Measurements from ENCODE around the gene CGB2. TPM values are rescaled to one million over a fixed set of nuclear protein-coding genes. Genes with fewer than 3 reads are reported as not detected.
"Not testable (repeated sequence)": the region's sequence is repeated elsewhere in the genome, so short reads cannot be mapped to it uniquely, and the experiment has no call there.

The CGB2 gene
- 2.2 TPM in 1 of 2 replicates, not detected in the other for total RNA-seq (2014; rRNA removed; shearing (Covaris generic))

DNA sequence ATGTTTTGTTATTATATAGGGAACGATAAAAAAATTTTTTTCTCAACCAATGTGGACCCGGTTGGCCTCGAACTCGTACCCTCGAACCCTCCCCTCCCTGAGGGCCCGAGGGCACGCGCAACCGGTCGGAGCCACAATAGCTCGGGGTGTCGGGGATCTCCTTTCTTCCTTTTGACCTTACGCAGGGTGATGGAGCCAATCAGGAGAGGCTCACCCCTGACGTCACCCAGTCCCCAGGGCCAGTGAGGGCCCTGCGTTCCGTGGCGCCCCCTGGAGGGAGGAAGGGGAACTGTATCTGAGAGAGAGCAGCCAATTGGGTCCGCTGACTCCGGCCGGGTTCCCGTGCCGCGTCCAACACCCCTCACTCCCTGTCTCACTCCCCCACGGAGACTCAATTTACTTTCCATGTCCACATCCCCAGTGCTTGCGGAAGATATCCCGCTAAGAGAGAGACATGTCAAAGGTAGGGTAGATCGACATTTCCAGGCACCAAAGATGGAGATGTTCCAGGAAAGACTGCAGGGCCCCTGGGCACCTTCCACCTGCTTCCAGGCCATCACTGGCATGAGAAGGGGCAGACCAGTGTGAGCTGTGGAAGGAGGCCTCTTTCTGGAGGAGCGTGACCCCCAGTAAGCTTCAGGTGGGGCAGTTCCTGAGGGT is at the start of gene CGB2:
Gene CGB2 (plus strand): TSS at position 249 of the 660 bp plus-strand sequence. CDS start 206 bp downstream, at position 455.
- DNase-seq (ENCODE audit: low read depth): not testable (repeated sequence)

GRCh38 chr19:48982280-48982679 is 49.4 kb upstream of the CGB2 start:
- no peak for DNase-seq (ENCODE audit: low read depth)

DNA sequence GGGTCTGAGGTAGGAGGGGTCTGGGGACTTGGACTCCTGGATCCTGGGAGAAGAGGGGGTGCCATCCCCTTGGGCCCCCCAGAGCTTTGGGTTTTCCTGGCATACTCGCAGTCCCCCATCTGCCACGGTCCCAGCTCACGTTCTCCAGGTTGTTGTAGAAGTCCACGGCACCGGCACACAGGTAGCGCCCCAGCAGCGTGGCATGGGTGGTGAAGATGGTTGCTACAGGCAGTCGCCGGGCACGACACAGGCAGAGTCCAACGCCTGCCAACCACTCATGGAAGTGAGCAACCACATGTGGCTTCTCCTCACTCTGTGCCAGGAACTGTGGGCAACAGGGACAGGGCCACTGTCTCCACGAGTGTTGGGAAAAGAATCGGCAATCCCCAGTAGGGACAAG is 46.0 kb upstream of the CGB2 start:
- no peak for DNase-seq (ENCODE audit: low read depth)

DNA sequence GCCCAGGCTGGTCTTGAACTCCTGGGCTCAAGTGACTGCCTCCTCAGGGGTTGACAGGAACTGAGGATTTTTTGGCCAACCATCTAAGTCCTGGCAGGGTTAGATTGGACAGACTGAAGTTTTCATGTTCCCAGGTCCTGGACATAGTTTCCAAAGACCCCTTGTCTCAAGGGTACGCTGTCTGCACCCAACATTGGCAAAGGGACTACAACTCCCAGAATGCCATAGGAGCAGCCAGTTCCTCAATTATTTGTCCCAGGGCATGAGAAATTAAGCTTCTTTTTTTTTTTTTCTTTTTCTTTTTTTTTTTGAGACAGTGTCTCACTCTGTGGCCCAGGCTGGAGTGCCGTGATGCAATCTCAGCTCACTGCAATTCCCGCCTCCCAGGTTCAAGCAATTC is 45.5 kb upstream of the CGB2 start:
- DNase-seq (ENCODE audit: low read depth): no peak

DNA sequence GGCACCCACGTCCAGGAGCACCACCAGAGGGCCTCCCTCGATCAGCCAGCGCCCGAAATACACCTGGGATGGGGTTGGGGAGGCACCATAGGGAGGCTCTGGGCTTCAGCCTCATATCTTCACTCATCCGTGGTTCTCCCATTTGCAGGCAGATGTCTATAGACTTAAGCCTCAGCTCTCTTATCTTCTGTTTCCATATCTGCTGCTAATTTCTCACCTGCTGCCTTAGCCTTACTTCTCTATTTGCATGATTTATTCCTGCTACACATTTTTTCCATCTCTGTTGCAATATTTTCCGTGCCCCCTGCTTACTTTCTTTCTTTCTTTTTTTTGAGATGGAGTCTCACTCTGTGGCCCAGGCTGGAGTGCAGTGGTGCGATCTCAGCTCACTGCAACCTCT is 44.4 kb upstream of the CGB2 start:
- no peak for DNase-seq (ENCODE audit: low read depth)

DNA sequence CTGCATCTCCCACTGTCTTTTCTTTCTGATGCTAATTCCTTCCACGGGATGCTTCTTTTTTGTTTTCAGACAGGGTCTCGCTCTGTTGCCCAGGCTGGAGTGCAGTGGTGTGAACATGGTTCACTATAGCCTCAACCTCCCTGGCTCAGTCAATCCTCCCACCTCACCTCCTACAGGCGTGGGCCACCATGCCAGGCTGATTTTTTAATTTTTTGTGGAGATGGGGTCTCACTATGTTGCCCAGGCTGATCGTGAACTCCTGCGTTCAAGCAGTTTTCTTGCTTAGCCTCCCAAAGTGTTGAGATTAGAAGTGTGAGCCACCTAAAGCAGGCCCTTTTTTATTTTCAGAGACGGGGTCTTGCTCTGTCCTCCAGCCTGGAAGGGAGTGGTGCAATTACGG is 43.4 kb upstream of the CGB2 start:
- no peak for DNase-seq (ENCODE audit: low read depth)

DNA sequence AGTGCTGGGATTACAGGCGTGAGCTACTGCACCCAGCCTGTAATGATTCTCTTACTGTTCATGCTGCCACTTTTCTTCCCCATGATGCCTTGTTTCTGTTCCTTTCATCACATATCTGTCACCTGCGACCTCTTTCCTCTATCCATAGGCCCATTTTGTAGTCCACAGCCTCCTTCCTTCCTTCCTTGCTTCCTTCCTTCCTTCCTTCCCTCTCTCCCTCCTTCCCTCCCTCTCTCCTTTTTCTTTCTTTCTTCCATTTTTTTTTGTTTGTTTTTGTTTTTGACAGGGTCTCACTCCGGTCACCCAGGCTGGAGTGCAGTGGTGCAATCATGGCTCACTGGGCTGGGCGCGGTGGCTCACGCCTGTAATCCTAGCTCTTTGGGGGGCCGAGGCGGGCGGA is 42.8 kb upstream of the CGB2 start:
- no peak for DNase-seq (ENCODE audit: low read depth)

DNA sequence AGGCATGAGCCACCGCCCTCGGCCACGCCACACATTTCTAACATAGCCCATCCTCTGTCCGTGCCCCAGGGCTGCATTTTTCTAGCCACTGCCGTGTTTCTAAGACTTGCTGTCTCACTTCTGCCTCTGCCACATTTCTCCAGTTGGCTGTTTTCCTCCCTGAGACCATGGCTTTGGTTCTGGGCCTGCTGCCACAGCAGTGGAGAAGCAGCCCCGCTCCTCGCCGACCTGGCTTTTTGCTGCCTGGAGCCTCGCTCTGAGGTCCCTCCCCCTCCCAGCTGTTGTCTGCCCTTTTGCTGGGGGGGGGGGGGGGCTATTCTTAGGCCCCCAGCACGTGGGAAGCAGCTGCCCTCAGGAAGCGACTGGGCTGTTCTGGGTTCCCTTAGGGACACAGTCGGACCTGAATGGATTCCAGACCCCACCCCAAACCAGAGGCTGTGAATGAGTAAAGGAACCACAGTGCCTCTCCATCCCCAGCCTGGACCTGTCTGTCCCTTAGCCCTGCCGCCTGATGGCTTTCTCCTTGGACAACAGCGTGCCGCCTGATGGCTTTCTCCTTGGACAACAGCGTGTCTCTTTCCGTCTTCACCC is 41.9 kb upstream of the CGB2 start:
- DNase-seq (ENCODE audit: low read depth): no peak

GRCh38 chr19:48990400-48990799 is 41.3 kb upstream of the CGB2 start:
- no peak for DNase-seq (ENCODE audit: low read depth)

- DNase-seq (ENCODE audit: low read depth): no peak
These were observed 40.6 kb upstream of the CGB2 start for GRCh38 chr19:48991011-48991609.

DNA sequence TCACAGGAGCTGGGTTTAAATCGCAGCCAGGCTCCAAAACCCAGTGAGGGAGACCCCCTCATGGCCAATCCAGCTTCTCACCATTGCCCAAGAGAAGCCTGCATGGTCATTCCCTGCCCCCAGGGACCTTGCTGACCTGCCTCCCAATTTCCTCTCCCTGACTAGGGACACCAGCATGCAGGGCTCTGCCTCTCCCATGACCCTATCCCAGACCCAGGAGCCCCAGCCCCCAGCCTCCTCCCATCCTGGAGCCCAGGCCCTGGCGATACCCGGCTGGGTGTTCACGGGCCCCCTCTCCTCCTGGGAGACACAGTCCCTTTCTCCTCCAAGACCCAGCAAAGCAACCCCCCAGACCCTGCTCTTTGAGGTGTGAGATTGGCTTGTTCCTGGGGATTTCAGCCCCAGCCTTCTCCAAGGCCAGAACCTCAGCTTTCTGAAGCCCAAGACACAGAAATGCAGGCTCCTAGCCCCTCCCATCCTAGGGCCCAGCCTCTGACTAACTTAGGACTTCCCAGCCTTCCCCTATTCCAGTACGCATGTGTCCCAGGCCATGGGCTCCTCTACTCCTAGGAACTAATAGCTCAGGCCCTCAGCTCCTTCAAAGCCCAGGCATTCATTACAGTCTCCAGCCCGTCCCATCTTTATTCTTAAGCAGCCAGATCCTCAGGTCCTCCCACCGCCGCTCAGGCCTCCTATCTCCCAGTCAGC is 39.7 kb upstream of the CGB2 start:
- DNase-seq (ENCODE audit: low read depth): peak; percentile 85

DNA sequence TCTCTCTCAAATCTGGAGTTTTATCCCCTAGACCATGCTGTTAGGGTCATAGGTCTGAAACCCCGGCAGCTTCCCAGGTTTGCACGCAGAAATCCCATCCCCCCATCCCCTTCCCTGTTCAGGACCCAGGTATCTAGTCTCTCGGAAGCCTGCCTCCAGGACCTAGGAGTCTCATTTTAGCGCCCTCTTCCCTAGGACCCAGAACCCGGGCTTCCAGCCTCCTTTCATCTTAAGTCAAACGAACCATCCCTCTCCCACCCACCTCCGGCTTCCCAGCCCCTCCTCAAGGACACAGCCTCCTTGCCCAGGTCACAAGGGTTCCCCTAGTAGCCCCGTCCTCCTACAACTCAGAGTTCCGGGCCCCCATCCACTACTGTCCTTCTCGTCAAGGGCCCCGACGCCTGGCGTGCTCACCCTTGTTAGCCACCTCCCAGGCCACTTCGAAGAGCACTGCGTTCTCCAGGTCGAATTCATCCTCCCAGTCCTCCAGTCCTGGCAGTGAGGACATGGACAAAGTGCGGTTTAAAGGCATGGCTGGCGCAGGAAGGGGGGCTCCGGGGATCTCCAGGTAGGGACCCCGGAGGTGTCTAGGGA is 39.0 kb upstream of the CGB2 start:
- DNase-seq (ENCODE audit: low read depth): no peak

DNA sequence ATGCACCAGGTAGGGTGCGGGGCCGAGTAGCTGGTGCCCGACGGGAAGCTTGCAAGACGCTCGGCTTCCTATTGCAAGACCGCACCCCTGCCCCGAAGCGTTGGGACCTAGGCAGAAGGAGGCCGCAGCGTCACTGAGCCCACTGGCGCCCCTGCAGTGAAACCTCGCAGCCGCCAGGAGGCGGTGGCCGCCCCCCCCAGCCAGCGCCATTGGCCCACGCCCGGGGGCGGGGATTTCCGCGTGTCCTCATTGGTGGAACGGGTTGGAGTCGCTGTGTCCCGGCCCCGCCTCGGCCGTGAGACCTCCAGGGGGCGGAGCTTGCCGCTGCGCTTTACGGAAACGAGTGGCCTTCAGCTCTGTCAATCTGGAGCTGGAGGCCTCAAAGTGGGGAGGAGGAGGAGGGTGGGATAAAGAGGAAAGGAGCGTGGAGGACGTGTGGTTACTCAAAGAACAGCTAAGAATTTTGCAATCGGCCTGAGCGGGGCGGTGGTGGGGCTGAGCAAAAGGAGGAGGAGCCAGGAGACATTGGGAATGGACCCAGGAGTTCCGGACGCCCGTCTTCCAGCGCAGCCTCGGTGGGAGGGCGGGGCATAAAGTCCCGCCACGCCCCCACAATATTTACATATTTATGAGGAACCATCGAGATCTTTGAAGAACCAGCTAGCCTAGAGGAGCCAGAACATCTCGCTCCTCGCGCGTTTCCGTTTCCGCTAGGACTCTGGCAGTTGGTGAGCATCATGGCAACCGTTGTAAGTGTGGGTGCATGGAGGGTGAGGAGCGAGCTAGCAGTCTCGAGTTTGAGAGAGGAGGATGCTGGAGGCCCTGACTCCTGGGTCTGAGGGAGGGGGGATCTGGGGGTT is 38.3 kb upstream of the CGB2 start, which contains the start of the genes GYS1 and RUVBL2:
Gene GYS1 (minus strand): TSS at position 135 of the 860 bp plus-strand sequence. CDS start 197 bp downstream, outside the sequence.
Gene RUVBL2 (plus strand): TSS at position 713 of the 860 bp plus-strand sequence. CDS start 25 bp downstream, at position 738.
- peak; percentile 100 for DNase-seq (ENCODE audit: low read depth)

- DNase-seq (ENCODE audit: low read depth): no peak
These were observed 37.7 kb upstream of the CGB2 start for GRCh38 chr19:48994035-48994386.

DNA sequence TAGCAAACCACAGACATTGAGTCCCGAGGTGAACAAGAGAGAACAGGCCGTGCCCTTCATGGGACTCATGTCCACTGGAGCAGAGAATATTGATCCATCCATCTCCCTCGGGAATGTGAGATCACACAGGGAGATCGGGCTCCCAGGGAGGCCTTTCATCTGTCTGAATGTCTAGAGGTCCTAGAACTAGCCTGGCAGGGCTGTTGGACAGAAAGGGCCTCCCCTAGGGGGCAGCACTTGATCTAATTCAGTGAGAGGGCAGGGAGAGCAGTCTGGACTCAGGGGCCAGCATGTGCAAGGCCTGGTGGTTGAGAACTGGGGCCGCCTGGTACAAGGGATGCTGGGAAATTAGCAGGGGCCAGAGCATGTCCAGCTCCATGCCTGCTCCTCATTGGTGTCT is 33.7 kb upstream of the CGB2 start:
- peak; percentile 66 for DNase-seq (ENCODE audit: low read depth)

GRCh38 chr19:48999481-49000325 is 32.0 kb upstream of the CGB2 start:
- peak; percentile 78 for DNase-seq (ENCODE audit: low read depth)

GRCh38 chr19:49004133-49004532 is 27.6 kb upstream of the CGB2 start:
- no peak for DNase-seq (ENCODE audit: low read depth)

- DNase-seq (ENCODE audit: low read depth): no peak
These were observed 26.6 kb upstream of the CGB2 start for GRCh38 chr19:49004964-49005614.

GRCh38 chr19:49006905-49007304 is 24.8 kb upstream of the CGB2 start:
- no peak for DNase-seq (ENCODE audit: low read depth)

DNA sequence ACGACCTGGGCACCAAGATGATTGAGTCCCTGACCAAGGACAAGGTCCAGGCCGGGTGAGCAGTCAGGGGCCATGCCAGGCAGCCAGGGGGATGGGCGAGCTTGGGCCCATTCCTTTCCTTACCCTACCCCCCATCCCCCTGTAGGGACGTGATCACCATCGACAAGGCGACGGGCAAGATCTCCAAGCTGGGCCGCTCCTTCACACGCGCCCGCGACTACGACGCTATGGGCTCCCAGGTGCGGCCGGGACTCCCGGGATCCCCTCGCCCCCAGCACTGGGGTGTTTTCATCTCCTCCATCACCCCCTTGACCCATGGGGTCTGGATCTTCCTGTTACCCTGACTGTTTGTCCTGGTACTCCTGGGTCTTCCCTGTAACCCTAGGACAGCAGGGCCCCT is 21.9 kb upstream of the CGB2 start:
- no peak for DNase-seq (ENCODE audit: low read depth)

All from Daoy (cell line).